SH-SY5Y (cell line): Measurements from ENCODE around the gene NINL.

Source experiments
- GATA2 ChIP-seq: IDR thresholded peaks from 2 replicates; pipeline ENCODE4 v1.6.1; 2011; ENCODE audit warnings: mild to moderate bottlenecking, low read depth, low read length
- GATA3 ChIP-seq: IDR thresholded peaks from 2 replicates; pipeline ENCODE4 v1.6.1; 2011; ENCODE audit warnings: low read depth, mild to moderate bottlenecking, low read length, moderate library complexity

- TF ChIP-seq GATA2 (no peak), GATA3 (no peak)
Measured at GRCh38 chr20:25600632-25601031, 15.3 kb upstream of the NINL start.
